GM21717 (cell line): Measurements from ENCODE around the gene SLC29A2.
"Not testable (repeated sequence)": the region's sequence is repeated elsewhere in the genome, so short reads cannot be mapped to it uniquely, and the experiment has no call there.

Experiments used
- ATAC-seq: cut with Tn5 transposase; IDR thresholded peaks from one replicate; pipeline ENCODE4 v1.9.1; 2021; ENCODE audit warnings: mild to moderate bottlenecking, moderate library complexity; ENCODE audit not compliant: unreplicated experiment

The SLC29A2 gene

GRCh38 chr11:66386171-66387069 lies 14.9 kb upstream of the SLC29A2 start:
- ATAC-seq = no peak

DNA sequence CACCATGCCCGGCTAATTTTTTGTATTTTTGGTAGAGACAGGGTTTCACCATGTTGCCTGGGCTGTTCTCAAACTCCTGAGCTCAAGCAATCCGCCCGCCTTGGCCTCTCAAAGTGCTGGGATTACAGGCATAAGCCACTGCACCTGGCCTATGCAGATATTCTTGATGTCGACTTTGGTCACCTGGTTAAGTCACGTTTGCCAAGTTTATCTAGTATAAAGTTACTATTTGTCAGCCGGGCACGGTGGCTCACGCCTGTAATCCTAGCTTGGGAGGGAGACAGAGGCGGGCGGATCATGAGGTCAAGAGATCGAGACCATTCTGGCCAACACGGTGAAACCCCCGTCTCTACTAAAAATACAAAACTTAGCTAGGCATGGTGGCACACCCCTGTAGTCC lies 12.8 kb upstream of the SLC29A2 start:
- not testable (repeated sequence) for ATAC-seq

- not testable (repeated sequence) for ATAC-seq
Observed at GRCh38 chr11:66380264-66380663, 8.7 kb upstream of the SLC29A2 start.

- not testable (repeated sequence) for ATAC-seq
Observed at GRCh38 chr11:66373690-66374287, 2.2 kb upstream of the SLC29A2 start.

GRCh38 chr11:66373265-66373664 lies 1.7 kb upstream of the SLC29A2 start:
- no peak for ATAC-seq

- no peak for ATAC-seq
Observed at GRCh38 chr11:66369073-66369894, 2.3 kb downstream of the SLC29A2 start.

- ATAC-seq = no peak
Observed at GRCh38 chr11:66368484-66368883, 3.1 kb downstream of the SLC29A2 start.

DNA sequence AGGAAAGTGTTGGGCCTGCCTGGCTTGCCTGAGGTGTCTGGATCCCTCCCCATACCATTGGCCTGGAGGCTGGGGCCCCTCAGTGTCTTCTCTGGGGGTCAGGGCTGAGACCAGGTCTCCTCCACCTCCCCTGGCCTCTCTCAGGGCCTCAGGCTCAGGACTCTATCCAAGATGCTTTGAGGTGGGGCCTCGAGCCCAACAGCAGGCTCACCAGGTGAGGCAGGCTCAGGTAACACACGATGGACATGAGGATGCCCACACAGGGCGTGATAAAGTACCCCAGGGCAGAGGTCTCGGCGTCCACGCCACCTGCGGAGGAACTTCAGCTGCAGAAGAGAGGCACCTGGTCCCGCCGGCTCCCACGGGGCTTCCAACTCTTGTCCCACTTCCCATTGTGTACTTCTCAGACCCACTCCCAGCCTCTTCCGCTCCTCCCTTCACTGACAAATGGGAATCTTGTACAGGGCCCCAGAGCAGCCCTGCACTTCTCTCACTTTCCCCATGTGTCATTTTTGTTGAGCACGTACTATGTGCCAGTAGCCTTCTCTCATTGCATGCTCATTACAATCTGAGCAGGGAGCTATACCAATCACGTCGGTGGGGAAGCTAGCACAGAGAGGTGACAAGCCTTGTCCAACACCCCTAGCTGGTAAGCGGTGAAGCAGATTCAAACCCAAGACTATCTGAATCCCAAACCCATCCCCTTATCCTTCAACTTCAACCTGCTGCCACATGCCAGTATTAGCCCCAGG lies 3.8 kb downstream of the SLC29A2 start:
- no peak for ATAC-seq

GRCh38 chr11:66366844-66367477 lies 4.6 kb downstream of the SLC29A2 start:
- ATAC-seq = no peak

DNA sequence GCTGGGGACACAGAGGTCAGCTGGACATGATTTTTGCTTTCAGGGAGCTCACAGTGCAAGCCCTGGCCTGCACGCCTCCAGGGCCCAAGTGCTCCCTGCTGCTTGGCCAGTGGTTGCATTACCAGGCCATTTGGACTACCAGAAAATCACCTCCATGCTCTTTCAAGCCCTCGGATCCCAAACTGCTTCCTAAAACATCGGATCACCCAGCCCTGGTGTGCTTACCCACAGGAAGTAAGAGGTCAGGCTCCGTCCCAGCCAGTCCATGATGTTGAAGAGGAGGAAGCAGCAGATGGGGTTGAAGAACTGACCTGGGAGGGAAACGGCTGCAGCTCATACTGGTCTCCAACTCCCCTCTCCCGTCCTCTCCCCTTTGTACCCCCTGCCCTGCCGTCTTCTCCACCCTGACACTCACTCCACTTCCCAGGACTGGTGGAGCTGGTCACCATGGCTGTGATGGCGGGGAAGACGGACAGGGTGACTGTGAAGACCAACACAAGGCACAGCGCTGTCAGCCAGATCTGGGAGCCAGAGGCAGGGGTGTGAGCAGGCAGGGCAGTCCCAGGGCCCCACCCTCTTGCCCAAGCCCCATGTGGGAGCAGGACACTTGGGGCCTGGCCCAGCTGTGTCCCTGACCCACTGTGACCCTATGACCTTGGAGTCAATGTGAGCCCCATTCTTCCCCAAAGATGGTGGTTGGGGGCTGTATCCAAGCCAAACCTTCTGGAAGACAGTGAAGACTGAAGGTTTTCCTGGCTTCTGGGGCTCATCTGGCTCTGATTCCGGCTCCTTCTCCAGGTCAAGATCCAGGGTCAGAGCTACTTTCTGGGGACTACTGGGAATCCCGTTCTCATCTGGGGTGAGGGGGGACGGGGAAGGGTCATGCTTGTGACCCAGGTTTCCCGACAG lies 5.6 kb downstream of the SLC29A2 start:
- no peak for ATAC-seq

GRCh38 chr11:66365166-66365565 lies 6.4 kb downstream of the SLC29A2 start:
- no peak for ATAC-seq

DNA sequence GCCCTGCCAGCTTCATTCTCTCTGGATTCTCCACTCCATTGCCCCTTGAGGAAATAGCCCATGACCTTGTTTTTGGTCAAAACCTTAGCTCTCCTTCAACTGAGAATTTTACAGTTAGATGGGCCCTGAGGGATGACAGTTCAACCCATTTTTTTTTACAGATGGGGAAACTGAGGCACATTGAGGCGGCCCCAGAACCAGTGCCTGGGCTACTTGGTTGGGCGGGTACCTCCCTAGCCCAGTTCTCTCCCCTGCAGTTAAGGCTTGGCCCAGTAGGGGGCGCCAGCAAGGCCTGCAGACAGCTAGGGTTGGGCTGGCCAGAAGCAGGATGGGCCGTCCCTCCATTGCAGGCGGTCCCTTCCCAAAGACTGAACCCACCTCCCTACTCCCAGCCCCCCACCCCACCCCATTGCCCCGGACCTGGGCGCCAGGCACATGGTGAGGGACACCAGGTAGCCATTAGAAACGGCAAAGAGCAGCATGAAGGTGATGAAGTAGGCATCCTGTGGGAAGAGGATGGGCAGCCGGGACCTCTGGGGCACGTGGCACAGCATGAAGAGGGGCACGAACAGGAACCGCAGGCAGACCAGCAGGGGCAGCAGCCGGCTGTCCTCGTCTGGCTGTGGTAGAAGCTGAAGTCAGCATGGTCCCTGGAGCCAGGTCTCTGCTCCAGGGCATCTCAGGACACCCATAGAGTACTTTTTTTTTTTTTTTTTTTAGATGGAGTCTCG lies 7.6 kb downstream of the SLC29A2 start:
- no peak for ATAC-seq

DNA sequence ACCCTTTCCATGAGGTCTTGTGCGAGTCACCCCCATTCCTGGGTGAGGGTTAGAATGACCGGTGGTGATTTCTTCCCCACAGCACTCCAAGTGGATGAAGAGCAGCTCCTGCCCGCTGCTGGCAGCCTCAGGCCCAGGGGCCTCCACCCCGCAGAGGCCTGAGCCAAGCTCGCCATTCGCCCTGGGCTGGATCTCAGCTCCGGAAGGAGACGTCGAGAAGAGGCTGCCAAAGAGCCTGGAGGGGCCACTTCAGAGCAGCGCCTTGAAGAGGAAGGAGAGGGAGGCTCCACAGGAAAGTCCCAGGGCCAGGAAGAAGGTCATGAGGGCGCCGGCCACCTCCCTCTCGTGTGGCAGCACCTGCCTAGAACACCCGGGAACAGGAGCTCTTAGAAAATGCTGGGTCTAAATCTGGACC lies 8.4 kb downstream of the SLC29A2 start:
- ATAC-seq = no peak

- no peak for ATAC-seq
Observed at GRCh38 chr11:66362481-66363147, 8.9 kb downstream of the SLC29A2 start.

DNA sequence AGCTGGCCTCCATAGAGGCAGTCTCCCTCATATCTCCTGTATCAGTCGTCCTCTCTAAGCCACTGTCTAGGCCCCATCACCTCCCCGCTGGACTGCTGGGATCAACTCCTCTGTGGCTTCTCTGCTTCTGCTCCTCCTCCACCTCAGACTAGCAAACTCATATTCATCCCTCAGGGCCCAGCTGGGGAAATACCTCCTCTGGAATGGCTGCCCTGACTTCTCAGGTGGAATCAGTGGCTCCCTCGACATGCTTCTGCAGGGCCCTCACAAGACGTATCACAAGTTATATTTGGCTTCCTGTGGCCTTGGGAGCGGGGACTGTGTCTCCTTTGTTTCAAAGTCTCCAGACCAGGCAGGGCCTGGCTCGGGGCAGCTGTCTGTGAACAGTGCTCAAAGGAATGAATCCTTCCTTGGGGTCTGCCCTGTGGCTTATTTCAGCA lies 10.0 kb downstream of the SLC29A2 start:
- ATAC-seq = no peak

- no peak for ATAC-seq
Observed at GRCh38 chr11:66360406-66361073, 11.0 kb downstream of the SLC29A2 start.

- no peak for ATAC-seq
Observed at GRCh38 chr11:66359662-66360087, 11.9 kb downstream of the SLC29A2 start.
